ENCODE results near the gene CDKAL1. TPM values are rescaled to one million over a fixed set of nuclear protein-coding genes. Genes with fewer than 3 reads are reported as not detected.

CDKAL1 gene
- total RNA-seq, 2 experiments from 2014 or later: 21.2 to 23.0 TPM

- H3K27ac Mint-ChIP-seq: no peak overlapping the region
- ChIA-PET POLR2A (no interaction called here), CTCF (interaction anchor here (0.9 kb wide), 1 partner anchor 9 kb away, joined by 3 read pairs; no protein-coding TSS in a partner anchor)
- peaks cover 7% of the 10 kb centered on the region for H3K9me3 Mint-ChIP-seq
- no peaks in the 10 kb centered on the region for H3K27me3 Mint-ChIP-seq
- H3K4me1 Mint-ChIP-seq: peaks cover 2% of the 10 kb centered on the region
- H3K36me3 Mint-ChIP-seq (ENCODE audit: low read depth): peaks cover 24% of the 10 kb centered on the region
- no peak for DNase-seq
- H3K4me3 Mint-ChIP-seq: no peak overlapping the region
These were observed 533.3 kb downstream of the CDKAL1 start for GRCh38 chr6:21067521-21067920.

- Mint-ChIP-seq H3K4me3 (no peak overlapping the region), H3K27ac (no peak overlapping the region), H3K4me1 (no peaks in the 10 kb centered on the region), H3K9me3 (peaks cover 14% of the 10 kb centered on the region), H3K36me3 (ENCODE audit: low read depth) (peaks cover 26% of the 10 kb centered on the region), H3K27me3 (no peaks in the 10 kb centered on the region)
- ChIA-PET POLR2A (no interaction called here), CTCF (no interaction called here)
- no peak for DNase-seq
These were observed 536.4 kb downstream of the CDKAL1 start for GRCh38 chr6:21070620-21071019.

GRCh38 chr6:21071780-21072468 lies 537.7 kb downstream of the CDKAL1 start:
- DNase-seq: no peak
- Mint-ChIP-seq H3K4me3 (no peak overlapping the region), H3K9me3 (peaks cover 16% of the 10 kb centered on the region), H3K27me3 (no peaks in the 10 kb centered on the region), H3K4me1 (no peaks in the 10 kb centered on the region), H3K27ac (no peak overlapping the region), H3K36me3 (ENCODE audit: low read depth) (peaks cover 24% of the 10 kb centered on the region)
- POLR2A ChIA-PET: no interaction called here
- CTCF ChIA-PET: interaction anchor here (0.6 to 0.9 kb wide), 2 partner anchors 8 to 619 kb away, joined by 3 read pairs; no protein-coding TSS in a partner anchor

- CTCF ChIA-PET: interaction anchor here (1.0 kb wide), 1 partner anchor 19 kb away, joined by 5 read pairs; no protein-coding TSS in a partner anchor
- no peaks in the 10 kb centered on the region for H3K27me3 Mint-ChIP-seq
- H3K4me1 Mint-ChIP-seq: no peaks in the 10 kb centered on the region
- no peak overlapping the region for H3K27ac Mint-ChIP-seq
- no peak for DNase-seq
- POLR2A ChIA-PET: no interaction called here
- H3K36me3 Mint-ChIP-seq (ENCODE audit: low read depth): peaks cover 25% of the 10 kb centered on the region
- H3K9me3 Mint-ChIP-seq: peaks cover 24% of the 10 kb centered on the region
- no peak overlapping the region for H3K4me3 Mint-ChIP-seq
These were observed 539.1 kb downstream of the CDKAL1 start for GRCh38 chr6:21073318-21073839.

- CTCF ChIA-PET: no interaction called here
- Mint-ChIP-seq H3K27ac (no peak overlapping the region), H3K36me3 (ENCODE audit: low read depth) (peaks cover 30% of the 10 kb centered on the region), H3K9me3 (peaks cover 30% of the 10 kb centered on the region), H3K4me3 (no peak overlapping the region), H3K27me3 (no peaks in the 10 kb centered on the region), H3K4me1 (no peaks in the 10 kb centered on the region)
- no peak for DNase-seq
- POLR2A ChIA-PET: no interaction called here
These were observed 540.2 kb downstream of the CDKAL1 start for GRCh38 chr6:21074484-21074883.

GRCh38 chr6:21075986-21076385 lies 541.7 kb downstream of the CDKAL1 start:
- peaks cover 28% of the 10 kb centered on the region for H3K36me3 Mint-ChIP-seq (ENCODE audit: low read depth)
- ChIA-PET POLR2A (no interaction called here), CTCF (interaction anchor here (1.0 kb wide), 1 partner anchor 8 kb away, joined by 3 read pairs; no protein-coding TSS in a partner anchor)
- H3K4me1 Mint-ChIP-seq: no peaks in the 10 kb centered on the region
- no peak overlapping the region for H3K27ac Mint-ChIP-seq
- no peak overlapping the region for H3K4me3 Mint-ChIP-seq
- no peaks in the 10 kb centered on the region for H3K27me3 Mint-ChIP-seq
- peaks cover 30% of the 10 kb centered on the region for H3K9me3 Mint-ChIP-seq
- DNase-seq: no peak

GRCh38 chr6:21078497-21078896 lies 544.2 kb downstream of the CDKAL1 start:
- Mint-ChIP-seq H3K27ac (no peak overlapping the region), H3K4me1 (no peaks in the 10 kb centered on the region), H3K4me3 (no peak overlapping the region), H3K27me3 (no peaks in the 10 kb centered on the region), H3K36me3 (ENCODE audit: low read depth) (peaks cover 14% of the 10 kb centered on the region), H3K9me3 (peaks cover 17% of the 10 kb centered on the region)
- POLR2A ChIA-PET: no interaction called here
- CTCF ChIA-PET: no interaction called here
- no peak for DNase-seq

GRCh38 chr6:21079468-21080048 lies 545.3 kb downstream of the CDKAL1 start:
- no peak overlapping the region for H3K27ac Mint-ChIP-seq
- H3K4me3 Mint-ChIP-seq: no peak overlapping the region
- POLR2A ChIA-PET: no interaction called here
- H3K9me3 Mint-ChIP-seq: peaks cover 16% of the 10 kb centered on the region
- DNase-seq: no peak
- H3K4me1 Mint-ChIP-seq: no peaks in the 10 kb centered on the region
- CTCF ChIA-PET: no interaction called here
- H3K36me3 Mint-ChIP-seq (ENCODE audit: low read depth): peaks cover 14% of the 10 kb centered on the region
- no peaks in the 10 kb centered on the region for H3K27me3 Mint-ChIP-seq

GRCh38 chr6:21080221-21080620 lies 546.0 kb downstream of the CDKAL1 start:
- no peak for DNase-seq
- Mint-ChIP-seq H3K27me3 (no peaks in the 10 kb centered on the region), H3K4me1 (no peaks in the 10 kb centered on the region), H3K9me3 (peaks cover 16% of the 10 kb centered on the region), H3K27ac (no peak overlapping the region), H3K36me3 (ENCODE audit: low read depth) (peaks cover 14% of the 10 kb centered on the region), H3K4me3 (no peak overlapping the region)
- POLR2A ChIA-PET: no interaction called here
- CTCF ChIA-PET: no interaction called here

- Mint-ChIP-seq H3K4me3 (no peak overlapping the region), H3K9me3 (peaks cover 13% of the 10 kb centered on the region), H3K27ac (no peak overlapping the region), H3K4me1 (no peaks in the 10 kb centered on the region), H3K36me3 (ENCODE audit: low read depth) (peaks cover 16% of the 10 kb centered on the region), H3K27me3 (no peaks in the 10 kb centered on the region)
- ChIA-PET POLR2A (no interaction called here), CTCF (no interaction called here)
- no peak for DNase-seq
These were observed 547.8 kb downstream of the CDKAL1 start for GRCh38 chr6:21082091-21082490.

GRCh38 chr6:21083708-21084107 lies 549.5 kb downstream of the CDKAL1 start:
- H3K27me3 Mint-ChIP-seq: no peaks in the 10 kb centered on the region

GRCh38 chr6:21084656-21085055 lies 550.4 kb downstream of the CDKAL1 start:
- H3K4me1 Mint-ChIP-seq: no peaks in the 10 kb centered on the region
- H3K27me3 Mint-ChIP-seq: no peaks in the 10 kb centered on the region
- no peaks in the 10 kb centered on the region for H3K9me3 Mint-ChIP-seq
- peaks cover 7% of the 10 kb centered on the region for H3K36me3 Mint-ChIP-seq (ENCODE audit: low read depth)
- H3K4me3 Mint-ChIP-seq: no peak overlapping the region
- no peak for DNase-seq
- H3K27ac Mint-ChIP-seq: no peak overlapping the region
- ChIA-PET CTCF (no interaction called here), POLR2A (no interaction called here)

More at GRCh38 chr6:21083708-21084107, 549.5 kb downstream of the CDKAL1 start:
- Mint-ChIP-seq H3K4me1 (no peaks in the 10 kb centered on the region), H3K27ac (no peak overlapping the region), H3K4me3 (no peak overlapping the region), H3K36me3 (ENCODE audit: low read depth) (peaks cover 8% of the 10 kb centered on the region), H3K9me3 (peaks cover 3% of the 10 kb centered on the region)
- POLR2A ChIA-PET: no interaction called here
- no peak for DNase-seq
- CTCF ChIA-PET: no interaction called here

GRCh38 chr6:21085211-21085610 lies 551.0 kb downstream of the CDKAL1 start:
- POLR2A ChIA-PET: no interaction called here
- no peak for DNase-seq
- Mint-ChIP-seq H3K4me3 (no peak overlapping the region), H3K36me3 (ENCODE audit: low read depth) (peaks cover 7% of the 10 kb centered on the region), H3K9me3 (no peaks in the 10 kb centered on the region), H3K27me3 (no peaks in the 10 kb centered on the region), H3K4me1 (no peaks in the 10 kb centered on the region), H3K27ac (no peak overlapping the region)
- CTCF ChIA-PET: no interaction called here

- Mint-ChIP-seq H3K27me3 (no peaks in the 10 kb centered on the region), H3K4me1 (no peaks in the 10 kb centered on the region), H3K9me3 (no peaks in the 10 kb centered on the region), H3K36me3 (ENCODE audit: low read depth) (peaks cover 4% of the 10 kb centered on the region), H3K27ac (no peak overlapping the region), H3K4me3 (no peak overlapping the region)
- DNase-seq: no peak
- ChIA-PET CTCF (no interaction called here), POLR2A (no interaction called here)
These were observed 551.4 kb downstream of the CDKAL1 start for GRCh38 chr6:21085643-21086042.

Measured in activated CD4-positive, alpha-beta memory T cell treated with anti-CD3 and anti-CD28 coated beads, Interleukin-2, amount 10 ng/mL, durations not matched to agents 7 days and 5 days (primary cell).